Cardiac muscle cell (in vitro differentiated cells and primary cell): Measurements from ENCODE around the gene PARP12. TPM values are rescaled to one million over a fixed set of nuclear protein-coding genes. Genes with fewer than 3 reads are reported as not detected.

ENCODE experiments used
- DNase-seq, 2 donors: peaks; one replicate each; pipeline versions ENCODE4 v3.0.0 to v3.0.0-alpha.2; 2010 to 2017; ENCODE audit warnings: low read depth in 1 of 2, low spot score in 1 of 2
- H3K27ac ChIP-seq: fragments of 200-600 bp; sonication (generic); 2 replicates; pipeline ENCODE4 v1.5.1; 2016
- H3K27me3 ChIP-seq: fragments of 200-600 bp; sonication (generic); 2 replicates; pipeline ENCODE4 v1.6.0; 2016; ENCODE audit warnings: control low read depth
- H3K36me3 ChIP-seq: fragments of 200-600 bp; sonication (generic); 2 replicates; pipeline ENCODE4 v1.5.1; 2016; ENCODE audit warnings: control low read depth
- H3K4me1 ChIP-seq: fragments of 200-600 bp; sonication (generic); 2 replicates; pipeline ENCODE4 v1.8.1; 2017; ENCODE audit warnings: low read depth, mild to moderate bottlenecking, mixed run types
- H3K4me3 ChIP-seq: fragments of 200-600 bp; sonication (generic); 2 replicates; pipeline ENCODE4 v1.5.1; 2016; ENCODE audit warnings: mild to moderate bottlenecking
- H3K9me3 ChIP-seq: fragments of 200-600 bp; sonication (generic); 2 replicates; pipeline ENCODE4 v1.5.1; 2017; ENCODE audit warnings: low read depth, mild to moderate bottlenecking, control low read depth
- CTCF ChIP-seq: IDR thresholded peaks from 2 replicates; pipeline ENCODE4 v1.5.1; 2012; ENCODE audit warnings: low read depth, mild to moderate bottlenecking, low read length
- polyA plus RNA-seq: library from polyadenylated mRNA; unstranded; fragments of >200 nt; fragmentation: Nextera tagmentation; extraction: Ambion mirVana; gene quantifications from 2 replicates; pipeline ENCODE4 v1.2.1, GENCODE V29; 2016
- total RNA-seq: library from RNA; depleted of rRNA; stranded (reverse); fragments of >200 nt; gene quantifications from 2 replicates; pipeline ENCODE4 v1.2.3, GENCODE V29; 2016

The PARP12 gene
- total and polyA plus RNA-seq, 2 experiments from 2014 or later, result 0.45 to 2.2 TPM

- Histone ChIP-seq H3K4me1 (peaks cover 23% of the 10 kb centered on the region), H3K36me3 (no peaks in the 10 kb centered on the region), H3K9me3 (no peaks in the 10 kb centered on the region), H3K27me3 (no peaks in the 10 kb centered on the region), H3K4me3 (no peak overlapping the region), H3K27ac (no peak overlapping the region)
- no peak for DNase-seq
- TF ChIP-seq CTCF, result no peak
These were observed 18.5 kb downstream of the PARP12 start for GRCh38 chr7:140044251-140044650.

- no peak overlapping the region for H3K4me3 ChIP-seq
- no peak for DNase-seq
- H3K36me3 ChIP-seq, result no peaks in the 10 kb centered on the region
- H3K4me1 ChIP-seq, result peaks cover 11% of the 10 kb centered on the region
- TF ChIP-seq CTCF, result no peak
- no peaks in the 10 kb centered on the region for H3K27me3 ChIP-seq
- H3K27ac ChIP-seq, result no peak overlapping the region
- no peaks in the 10 kb centered on the region for H3K9me3 ChIP-seq
These were observed 20.4 kb downstream of the PARP12 start for GRCh38 chr7:140042386-140042670.

GRCh38 chr7:140041659-140042385 lies 20.9 kb downstream of the PARP12 start:
- peaks cover 11% of the 10 kb centered on the region for H3K4me1 ChIP-seq
- no peaks in the 10 kb centered on the region for H3K9me3 ChIP-seq
- TF ChIP-seq CTCF, result no peak
- H3K4me3 ChIP-seq, result no peak overlapping the region
- no peak overlapping the region for H3K27ac ChIP-seq
- DNase-seq, result peak in 1 of 2 donors; percentile 64
- H3K36me3 ChIP-seq, result no peaks in the 10 kb centered on the region
- H3K27me3 ChIP-seq, result no peaks in the 10 kb centered on the region

- Histone ChIP-seq H3K4me1 (no peaks in the 10 kb centered on the region), H3K27me3 (no peaks in the 10 kb centered on the region), H3K36me3 (no peaks in the 10 kb centered on the region), H3K9me3 (no peaks in the 10 kb centered on the region), H3K4me3 (no peak overlapping the region), H3K27ac (no peak overlapping the region)
- TF ChIP-seq CTCF, result no peak
- DNase-seq, result no peak
These were observed 22.9 kb downstream of the PARP12 start for GRCh38 chr7:140039896-140040295.

- Histone ChIP-seq H3K4me1 (no peaks in the 10 kb centered on the region), H3K9me3 (no peaks in the 10 kb centered on the region), H3K36me3 (no peaks in the 10 kb centered on the region), H3K27ac (no peak overlapping the region), H3K4me3 (no peak overlapping the region), H3K27me3 (no peaks in the 10 kb centered on the region)
- no peak for DNase-seq
- no peak for TF ChIP-seq CTCF
These were observed 23.7 kb downstream of the PARP12 start for GRCh38 chr7:140039066-140039465.
